GM10847 (cell line): ENCODE measurements around the gene MEGF6.

Experiments
- POLR2A ChIP-seq: IDR thresholded peaks from 2 replicates; pipeline ENCODE4 v1.6.1; 2011; ENCODE audit not compliant: insufficient read length; ENCODE audit errors: extremely low read depth

Gene MEGF6

DNA sequence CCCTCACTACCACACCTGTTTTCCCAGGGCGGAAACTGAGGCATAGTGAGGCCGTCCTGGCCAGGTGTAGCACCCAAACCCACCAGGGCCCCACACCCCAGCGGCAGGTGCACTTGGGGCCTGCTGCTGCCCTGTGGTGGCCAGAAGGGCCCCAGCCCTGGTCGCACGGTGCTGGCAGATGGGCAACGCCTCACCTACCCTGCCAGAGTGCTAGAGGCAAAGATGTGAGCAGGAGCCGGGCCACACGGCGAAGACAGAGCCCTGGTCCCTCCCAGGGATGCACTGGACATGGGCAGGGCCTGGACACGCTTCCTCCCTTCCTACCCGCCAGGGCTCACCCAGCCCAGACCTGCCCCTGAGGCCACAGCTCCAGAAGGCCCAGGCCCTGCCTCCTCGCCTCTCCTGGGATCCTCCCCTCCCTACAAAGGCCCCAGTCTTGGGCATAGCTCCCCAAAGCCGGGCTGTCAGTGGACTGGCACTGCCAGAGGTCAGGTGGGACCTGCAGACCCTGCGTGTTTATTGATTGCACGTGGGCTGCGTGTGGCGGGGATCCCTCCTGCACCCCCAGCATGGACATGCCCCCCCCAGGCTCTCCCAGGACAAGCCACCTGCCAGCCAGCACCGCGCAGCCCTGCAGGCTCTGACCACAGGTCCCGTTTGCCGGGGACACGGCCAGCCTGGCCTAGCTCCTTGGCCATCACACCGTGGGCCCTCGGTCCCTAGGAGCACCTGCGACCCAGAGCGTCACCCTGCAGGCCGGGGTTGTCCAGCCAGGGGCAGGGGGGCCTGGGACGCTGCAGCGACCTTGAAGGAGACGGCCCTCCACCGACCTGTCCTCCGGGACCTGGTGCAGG, 44.1 kb downstream of the MEGF6 start:
- no peak for TF ChIP-seq POLR2A

DNA sequence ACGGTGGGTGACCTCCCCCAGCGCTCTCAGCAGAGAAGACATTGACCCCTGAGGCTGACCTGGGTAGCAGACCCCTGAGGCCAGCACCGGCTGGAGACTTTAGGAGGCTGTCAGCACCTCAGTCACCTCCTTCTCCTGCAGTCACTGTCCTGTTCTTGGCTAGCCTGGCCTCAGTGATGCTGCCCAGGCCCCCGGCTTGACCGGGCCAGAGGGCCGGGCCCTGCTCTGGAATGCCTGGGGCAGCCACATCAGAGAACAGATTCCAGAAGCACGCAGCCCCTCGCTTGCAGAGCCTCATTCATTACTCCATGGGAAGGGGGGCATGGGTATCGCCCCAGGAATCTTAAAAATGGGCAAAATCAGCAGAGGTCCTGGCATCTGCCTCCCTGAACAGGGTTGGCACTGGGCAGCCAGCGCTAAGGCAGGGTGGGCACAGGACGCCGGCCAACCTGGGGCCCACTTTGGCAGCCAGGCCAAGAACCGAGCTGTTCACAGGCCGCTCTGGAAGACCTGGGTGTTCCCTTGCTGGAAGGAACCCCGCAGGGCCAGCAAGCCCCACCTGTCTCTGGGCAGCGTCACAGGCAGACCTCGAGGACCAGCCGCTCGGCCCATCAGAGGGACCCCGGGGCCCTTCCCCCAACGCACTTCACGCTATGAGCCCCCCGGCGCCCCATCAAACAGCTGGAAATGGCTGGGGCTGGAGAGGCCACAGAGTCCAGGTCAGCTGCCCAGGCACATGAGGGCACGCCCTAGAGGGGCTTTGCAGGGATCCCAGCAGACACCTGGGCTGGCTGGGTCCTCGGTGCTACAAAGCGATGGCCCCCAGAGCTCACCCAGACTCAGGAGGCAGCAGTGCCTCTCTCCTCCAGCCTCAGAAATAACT, 45.1 kb downstream of the MEGF6 start:
- no peak for TF ChIP-seq POLR2A

DNA sequence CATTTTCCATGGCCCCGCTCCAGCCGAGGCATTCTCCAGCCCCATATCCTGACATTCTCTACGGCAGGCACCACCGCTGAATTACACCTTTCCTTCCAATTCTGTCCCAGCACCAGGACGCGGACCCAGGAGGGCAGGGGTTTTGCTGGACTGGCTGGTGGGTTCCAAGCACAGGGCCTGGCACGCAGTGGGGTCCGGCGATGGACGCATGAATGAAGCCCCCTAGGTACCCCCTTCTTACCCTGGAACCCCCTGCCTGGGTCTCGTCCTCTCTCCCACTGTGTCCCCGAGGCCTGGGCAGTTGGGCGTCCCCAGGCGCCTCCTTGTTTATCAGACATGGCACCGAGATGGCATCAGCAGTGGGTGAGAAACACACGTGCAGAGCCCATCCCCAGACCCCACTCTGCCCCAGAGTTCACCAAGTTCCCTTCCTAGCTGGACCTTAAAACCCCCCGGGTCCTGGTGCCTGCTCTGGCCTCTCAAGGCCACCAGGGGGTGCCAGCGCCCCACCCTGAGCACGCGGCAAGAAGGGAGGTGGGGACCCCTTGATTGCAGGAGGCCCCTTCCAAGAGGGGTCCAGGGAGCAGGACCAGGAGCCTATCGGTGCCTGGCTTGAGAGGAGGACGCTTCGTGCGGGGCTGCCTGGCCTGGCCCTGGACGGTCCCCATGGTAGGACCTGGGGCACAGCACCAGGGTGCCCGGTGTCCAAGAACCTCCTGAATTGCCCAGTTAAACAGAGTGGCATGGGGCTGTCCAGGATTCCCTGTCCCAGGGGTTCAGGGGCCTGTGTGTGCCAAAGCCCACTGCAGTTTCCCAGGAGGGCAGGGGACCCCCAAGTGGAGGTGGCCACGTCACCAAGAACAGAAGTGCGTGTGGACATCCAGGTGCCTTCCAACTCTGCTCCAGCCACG, 46.1 kb downstream of the MEGF6 start:
- TF ChIP-seq POLR2A, result no peak

DNA sequence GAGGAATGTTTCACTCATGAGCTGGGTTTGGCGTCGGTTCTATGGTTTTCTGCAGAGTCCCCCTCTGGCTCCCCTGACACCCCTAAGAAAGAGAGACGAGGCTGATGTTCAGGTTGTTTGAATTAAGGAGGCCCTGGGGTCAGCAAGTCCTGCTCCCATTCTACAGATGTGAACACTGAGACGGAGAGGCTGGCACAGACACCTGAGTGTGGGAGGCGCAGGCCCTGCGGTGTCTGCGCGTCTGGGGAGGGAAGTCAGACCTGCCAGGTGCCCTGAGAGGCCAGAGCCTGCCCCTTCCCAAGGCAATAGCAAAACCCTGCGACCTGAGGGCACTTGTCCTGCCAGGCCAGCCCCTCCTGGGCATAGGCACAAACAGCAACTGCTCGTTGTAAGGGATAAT, 47.7 kb downstream of the MEGF6 start:
- TF ChIP-seq POLR2A, result no peak

DNA sequence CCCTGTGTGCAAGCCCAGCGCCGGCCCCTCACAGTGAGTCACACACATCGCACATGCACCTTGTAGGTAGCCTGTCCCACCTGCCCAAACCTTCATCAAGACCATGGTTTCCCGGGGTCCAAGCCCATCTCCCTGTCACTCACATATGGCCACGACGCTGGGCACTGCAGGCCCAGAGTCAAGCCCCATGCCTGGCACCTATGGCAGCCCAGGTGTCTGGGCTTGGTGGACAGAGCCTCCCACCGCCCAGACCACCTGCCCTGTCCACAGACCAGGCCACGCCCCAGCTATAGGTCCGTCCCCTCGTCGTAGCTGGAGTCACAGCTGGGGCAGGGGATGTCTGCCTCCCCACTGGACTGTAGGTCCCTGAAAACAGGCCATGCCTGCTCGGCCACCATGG, 48.2 kb downstream of the MEGF6 start:
- TF ChIP-seq POLR2A, result no peak

DNA sequence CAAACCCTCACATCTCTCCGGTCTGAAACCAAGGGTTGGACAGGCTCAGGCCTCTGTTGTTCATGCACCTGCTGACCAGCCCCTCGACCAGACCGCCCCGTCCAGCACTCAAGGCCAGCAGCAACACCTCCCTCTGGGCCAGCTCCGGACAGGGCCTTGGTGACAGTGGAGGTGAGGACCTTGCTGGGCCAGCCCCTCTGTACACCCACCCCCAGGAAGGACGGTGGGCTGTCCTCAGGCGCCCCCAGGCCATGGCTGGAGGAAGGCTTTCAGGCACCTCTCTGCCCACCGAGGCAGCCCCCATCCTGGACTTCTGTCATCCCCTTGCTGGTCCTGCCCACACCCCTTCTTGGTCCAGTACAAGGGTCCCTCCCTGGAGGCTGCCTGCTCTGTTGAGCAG, 48.6 kb downstream of the MEGF6 start:
- TF ChIP-seq POLR2A, result no peak

DNA sequence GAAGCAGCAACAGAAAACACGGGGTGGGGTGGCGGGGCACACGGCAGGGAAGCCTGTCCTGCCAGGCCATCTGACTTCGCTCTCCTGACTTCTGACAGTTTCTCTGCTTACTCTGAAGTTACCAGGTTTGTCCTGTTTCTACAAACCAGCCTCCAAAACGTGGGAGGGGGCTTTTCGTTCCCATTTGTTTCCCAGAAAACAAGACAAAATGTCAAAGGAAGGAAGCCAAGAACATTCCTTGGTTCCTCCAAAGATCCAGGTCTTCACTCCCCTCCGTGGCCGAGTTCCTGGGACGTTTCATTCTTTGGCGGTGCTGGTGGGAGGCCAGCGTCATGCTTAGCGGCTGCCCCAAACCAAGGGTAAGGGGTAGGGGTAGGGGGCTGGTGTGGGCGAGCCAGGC, 49.6 kb downstream of the MEGF6 start:
- TF ChIP-seq POLR2A, result no peak

DNA sequence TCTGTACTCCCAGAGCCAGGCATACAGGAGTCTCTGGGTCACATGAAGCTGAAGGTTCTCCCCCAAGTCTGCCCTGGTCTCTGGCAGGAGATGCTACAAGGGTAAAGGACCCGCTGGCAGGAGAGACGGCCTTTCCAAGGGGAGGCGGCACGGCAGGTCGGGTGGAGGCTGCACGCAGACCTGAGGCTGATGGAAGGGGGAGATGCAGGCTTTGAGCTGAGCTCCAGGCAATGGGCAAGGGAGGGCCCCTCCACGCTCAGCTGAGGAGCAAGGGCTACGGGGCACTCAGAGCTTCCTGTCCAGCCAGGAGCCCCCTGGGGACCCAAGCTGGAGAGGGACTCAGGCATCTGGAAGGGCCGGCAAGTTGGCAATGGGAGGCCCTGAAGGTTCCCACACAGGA, 50.3 kb downstream of the MEGF6 start:
- no peak for TF ChIP-seq POLR2A

DNA sequence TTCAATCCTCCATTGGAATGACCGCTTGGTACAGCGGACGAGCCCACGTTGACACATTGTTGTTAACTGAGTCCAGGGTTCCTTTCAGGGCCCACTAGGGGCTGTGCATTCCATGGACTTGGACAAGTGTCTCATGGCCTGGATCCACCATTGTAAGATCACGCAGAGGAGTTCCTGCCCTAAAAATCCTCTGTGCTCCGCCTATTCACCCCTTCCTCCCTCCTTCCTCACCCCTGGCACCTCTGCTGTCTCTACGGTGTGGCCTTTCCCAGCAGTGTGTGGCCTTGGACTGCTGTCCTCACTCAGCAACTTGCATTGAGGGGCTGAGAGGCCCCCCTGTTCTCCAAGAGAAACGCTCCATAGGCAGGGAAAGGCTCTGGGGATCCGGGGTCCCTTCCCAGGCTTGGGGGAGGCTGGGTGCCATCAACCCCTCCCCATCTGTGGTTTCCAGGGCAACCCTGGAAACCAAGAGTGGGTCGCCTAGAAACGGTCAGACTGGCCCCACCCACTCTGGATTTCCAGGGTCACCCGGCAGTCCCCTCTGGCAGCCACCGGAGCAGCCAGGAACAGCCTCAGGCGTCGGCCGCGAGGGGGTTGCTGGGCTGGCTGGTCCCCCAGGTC, 50.9 kb downstream of the MEGF6 start:
- no peak for TF ChIP-seq POLR2A

DNA sequence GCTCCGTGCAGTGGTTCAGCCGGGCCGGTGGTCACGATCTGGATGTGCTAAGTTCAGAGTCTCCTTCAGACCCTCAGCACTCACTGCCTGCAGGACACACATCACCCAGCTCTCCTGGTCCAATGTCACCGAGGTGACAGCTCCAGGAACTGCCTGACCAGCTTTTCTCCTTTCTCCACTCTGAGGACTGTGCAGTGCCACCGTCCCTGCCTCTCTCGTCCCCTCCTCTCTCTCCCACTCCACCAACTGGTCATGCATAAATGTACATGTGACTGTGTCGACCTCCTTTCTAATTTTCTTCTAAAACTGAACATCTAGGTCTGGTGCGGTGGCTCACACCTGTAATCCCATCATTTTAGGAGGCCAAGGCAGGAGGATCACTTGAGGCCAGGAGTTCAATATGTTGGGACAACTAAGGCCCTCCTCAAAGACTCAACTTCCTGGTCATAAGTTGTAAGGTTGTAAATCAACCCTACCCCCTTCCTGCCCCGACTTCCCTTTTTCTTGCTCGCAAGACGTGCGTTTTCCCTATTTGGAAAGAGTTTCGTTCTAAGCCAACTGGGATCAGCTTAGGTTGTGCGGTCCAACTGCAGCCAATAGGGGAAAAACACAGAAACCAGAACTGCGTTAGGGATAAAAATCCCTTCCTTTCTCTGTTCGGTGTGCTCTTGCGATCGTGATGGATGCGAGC, 53.1 kb downstream of the MEGF6 start:
- TF ChIP-seq POLR2A, result no peak

DNA sequence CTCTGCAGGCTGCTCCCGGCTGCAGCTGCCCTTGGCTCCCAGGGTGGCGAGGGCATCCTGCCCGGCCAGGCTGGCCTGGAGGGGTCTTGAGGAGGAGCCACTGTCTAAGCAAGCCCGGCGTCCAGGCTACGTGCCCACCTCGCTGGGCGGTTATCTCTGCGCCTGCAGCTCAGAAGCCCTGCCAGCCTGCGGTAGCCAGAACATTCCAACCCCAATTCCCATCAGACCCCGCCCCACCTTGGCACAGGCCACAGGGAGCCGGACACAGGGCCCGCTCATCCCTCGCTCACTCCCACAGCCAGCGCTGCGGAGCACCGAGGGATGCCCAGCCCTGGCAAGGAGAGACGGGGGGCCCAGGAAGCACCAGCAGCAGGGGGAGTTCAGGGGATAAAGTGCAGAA, 53.9 kb downstream of the MEGF6 start:
- no peak for TF ChIP-seq POLR2A

DNA sequence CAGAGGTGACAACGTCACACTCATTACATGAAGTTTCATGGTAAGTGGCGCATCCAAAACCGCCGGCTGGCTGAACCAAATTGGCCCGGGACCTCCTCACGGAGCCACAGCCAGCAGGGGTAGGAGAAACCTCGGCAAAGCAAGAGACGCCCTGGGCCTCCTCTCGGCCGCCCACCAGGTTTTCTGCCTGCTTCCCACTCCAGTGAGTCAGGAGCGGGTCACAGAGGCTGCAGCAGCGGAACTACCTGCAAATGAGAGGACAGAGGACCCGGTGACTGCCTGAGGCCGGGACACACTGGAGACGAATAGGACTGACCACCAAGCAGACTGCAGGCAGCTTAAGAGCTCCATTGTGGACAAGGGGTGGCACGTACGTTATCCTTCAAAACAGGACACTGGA, 55.0 kb downstream of the MEGF6 start:
- no peak for TF ChIP-seq POLR2A

DNA sequence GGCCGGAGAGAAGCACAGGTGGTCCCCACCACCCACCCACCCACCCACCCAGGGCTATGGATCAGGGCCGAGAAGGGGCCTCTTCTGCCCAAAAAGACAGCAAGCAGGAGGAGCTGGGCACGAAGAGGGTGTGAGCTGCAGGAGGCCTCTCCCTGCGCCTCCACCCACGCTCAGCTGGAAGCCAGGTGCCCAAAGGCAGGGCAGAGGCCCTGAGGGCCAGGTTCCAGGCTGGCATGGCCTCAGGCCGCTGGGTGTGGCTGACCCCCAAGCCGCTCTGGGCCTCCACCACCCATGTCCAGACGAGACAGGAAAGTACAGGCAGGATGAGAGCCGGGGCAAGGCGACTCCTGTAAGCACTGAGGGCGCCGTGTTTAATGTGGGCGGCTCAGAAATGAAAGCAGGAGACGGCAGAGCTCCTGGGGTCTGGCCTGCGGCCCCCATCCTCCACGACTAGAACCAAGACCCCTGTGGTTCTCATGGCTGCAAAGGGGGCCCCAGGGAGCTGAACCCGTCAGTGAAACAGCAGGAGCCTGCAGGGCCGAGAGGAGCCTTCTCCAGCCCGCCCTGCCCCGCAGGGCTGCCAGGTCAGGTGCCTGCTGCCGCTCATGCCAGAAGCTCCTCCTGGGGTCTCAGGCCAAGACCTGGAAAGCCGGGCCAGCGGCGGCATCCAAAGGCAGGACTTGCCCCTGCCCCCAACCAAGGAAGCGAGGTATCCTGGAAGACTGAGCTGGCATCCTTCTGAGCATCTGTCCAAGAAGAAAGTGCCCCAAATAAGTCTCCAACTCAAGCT, 56.0 kb downstream of the MEGF6 start:
- no peak for TF ChIP-seq POLR2A

DNA sequence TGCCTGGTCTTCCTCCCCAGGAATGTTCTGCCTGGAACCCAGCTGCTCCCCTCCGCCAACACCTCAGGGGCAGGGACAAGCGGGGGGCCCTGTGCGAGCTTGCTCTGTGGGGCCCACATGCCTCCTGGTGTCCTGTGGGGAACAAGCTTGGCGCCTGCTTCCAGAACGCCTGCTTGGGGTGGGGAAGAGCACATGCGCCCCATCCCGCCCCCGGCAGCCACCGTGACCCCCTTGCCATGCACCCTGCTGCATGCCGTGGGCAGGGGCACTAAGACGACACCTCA, 57.4 kb downstream of the MEGF6 start:
- TF ChIP-seq POLR2A, result no peak
